ENCODE data around the gene FLT3LG.

GRCh38 chr19:49440439-49441209, 33.4 kb upstream of the FLT3LG start:
- TF ChIP-seq CTCF (IDR thresholded peaks at IDR 0.05), result no peak
- no peak for TF ChIP-seq POLR2A (IDR thresholded peaks at IDR 0.05; ENCODE audit: low read depth)
- TF ChIP-seq POLR2AphosphoS5 (IDR thresholded peaks at IDR 0.05), result no peak

Measured in esophagus muscularis mucosa (tissue), 3 donors.